Measurements from ENCODE around the gene HOXC13.

DNA sequence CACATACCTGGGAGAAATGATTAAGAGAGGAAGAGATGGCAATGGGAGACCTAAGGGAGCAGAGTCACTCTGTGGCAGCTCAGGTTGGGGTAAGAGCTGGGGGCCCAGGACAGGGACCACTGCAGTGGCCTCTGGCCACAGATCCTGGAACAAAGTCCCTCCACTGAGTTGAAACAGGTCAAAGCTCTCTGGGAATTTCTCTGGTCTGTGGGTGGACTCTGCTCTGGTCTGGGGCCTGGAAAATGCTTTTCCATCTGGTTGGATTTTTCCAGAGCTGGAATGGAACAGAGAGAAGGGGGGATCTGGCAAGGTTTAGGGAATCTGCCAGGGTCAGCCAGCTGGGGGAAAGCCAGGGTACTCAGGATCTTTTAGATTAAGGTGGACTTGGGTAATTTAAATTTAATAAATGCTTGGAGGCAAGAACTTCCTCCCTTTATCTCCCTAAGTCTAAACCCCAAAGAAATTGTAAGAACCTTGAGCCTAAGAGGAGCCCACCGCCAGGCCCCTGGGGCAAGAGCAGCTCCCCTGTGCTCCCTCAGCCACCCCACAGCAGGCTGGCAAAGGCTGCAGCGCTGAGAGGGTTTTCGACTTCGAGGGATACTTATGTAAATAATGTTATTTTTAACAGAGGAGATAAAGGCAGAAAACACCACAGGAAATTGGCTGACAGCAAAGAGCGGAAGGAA is 50.1 kb downstream of the HOXC13 start:
- TF ChIP-seq, protein P1, sequence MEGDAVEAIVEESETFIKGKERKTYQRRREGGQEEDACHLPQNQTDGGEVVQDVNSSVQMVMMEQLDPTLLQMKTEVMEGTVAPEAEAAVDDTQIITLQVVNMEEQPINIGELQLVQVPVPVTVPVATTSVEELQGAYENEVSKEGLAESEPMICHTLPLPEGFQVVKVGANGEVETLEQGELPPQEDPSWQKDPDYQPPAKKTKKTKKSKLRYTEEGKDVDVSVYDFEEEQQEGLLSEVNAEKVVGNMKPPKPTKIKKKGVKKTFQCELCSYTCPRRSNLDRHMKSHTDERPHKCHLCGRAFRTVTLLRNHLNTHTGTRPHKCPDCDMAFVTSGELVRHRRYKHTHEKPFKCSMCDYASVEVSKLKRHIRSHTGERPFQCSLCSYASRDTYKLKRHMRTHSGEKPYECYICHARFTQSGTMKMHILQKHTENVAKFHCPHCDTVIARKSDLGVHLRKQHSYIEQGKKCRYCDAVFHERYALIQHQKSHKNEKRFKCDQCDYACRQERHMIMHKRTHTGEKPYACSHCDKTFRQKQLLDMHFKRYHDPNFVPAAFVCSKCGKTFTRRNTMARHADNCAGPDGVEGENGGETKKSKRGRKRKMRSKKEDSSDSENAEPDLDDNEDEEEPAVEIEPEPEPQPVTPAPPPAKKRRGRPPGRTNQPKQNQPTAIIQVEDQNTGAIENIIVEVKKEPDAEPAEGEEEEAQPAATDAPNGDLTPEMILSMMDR (IDR thresholded peaks at IDR 0.05; ENCODE audit: poor library complexity) = no peak
- TF ChIP-seq EZH2 (IDR thresholded peaks at IDR 0.05; ENCODE audit: borderline replicate concordance) (no peak), EZH2phosphoT487 (IDR thresholded peaks at IDR 0.05; ENCODE audit: low read depth, severe bottlenecking, unreplicated experiment) (no peak)
